ENCODE data around the gene VEGFA.
"Not testable (repeated sequence)": the region's sequence is repeated elsewhere in the genome, so short reads cannot be mapped to it uniquely, and the experiment has no call there.

The VEGFA gene

GRCh38 chr6:43801495-43802181 is 31.6 kb downstream of the VEGFA start:
- DNase-seq (ENCODE audit: low read depth in 1 of 2, low spot score in 1 of 2) = no peak

DNA sequence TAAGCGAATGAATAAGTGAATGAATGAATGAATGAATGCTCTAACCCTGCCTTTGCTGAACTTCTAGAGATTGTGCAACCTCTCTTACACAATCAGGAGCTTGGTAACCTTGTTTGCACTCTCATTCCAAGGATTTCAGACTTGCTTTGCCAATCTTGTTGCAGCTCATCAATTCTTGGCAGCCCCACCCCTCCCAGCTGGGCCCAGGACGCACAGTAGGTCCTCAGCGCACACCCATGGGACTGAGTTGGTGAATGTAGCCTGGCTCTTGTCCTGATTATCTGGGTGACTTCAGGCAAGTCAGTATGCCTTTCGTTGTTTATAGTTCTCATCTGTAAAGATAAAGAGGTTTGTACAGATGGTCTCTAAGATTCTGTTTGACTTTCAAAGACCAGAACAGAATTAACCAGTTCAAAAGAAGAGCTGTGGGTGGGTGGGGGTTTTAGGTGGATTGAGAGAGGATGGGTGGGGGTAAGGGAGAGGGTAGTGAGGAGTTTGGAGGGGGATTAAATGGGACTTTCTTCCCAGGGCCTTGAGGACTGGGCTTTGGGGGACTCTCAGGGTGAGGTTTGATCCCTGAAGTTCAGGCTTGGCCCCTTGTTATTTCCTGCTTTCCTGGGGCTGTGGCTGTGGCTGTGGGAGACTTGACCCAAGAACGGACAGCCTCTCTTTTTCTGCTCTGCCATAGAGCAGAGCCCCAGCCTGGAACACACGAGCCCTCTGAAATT is 33.2 kb downstream of the VEGFA start:
- no peak for DNase-seq (ENCODE audit: low read depth in 1 of 2, low spot score in 1 of 2)

DNA sequence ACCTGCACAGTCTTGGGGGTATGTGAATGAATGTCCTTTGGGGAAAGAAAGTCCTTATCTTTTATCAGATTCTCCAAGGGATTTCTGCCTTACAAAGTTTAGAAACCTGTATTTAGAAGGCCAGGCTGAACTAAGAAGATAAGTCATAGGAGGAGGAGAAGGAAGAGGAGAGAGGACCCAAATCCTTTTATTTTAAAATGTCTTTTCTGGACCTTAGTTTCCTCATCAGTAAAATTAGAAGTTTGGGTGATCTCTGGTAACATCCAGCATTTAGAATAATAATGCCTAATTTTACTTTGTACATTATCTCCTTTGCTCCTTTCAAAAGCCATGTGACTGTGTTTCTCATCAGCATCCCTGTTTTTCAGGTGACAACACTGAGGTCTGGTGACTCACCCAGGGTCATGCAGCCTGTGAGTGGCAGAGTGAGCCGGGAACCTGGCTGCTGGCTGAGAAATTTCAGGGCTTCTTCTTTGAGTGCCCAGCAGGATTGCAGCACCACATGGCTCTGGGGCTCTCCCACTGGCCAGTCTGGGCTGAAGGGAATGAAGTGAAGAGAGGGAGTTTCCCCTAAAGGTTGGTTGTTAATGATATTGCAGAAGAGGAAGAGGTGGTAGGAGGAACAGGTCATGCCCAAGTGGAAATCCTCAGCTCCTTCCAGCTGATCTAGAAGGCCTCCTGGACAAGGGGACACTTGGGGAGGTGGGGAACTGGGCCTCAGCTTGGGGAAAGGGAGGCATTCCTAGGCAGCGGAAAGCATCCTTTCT is 34.0 kb downstream of the VEGFA start:
- DNase-seq (ENCODE audit: low read depth in 1 of 2, low spot score in 1 of 2) = no peak

DNA sequence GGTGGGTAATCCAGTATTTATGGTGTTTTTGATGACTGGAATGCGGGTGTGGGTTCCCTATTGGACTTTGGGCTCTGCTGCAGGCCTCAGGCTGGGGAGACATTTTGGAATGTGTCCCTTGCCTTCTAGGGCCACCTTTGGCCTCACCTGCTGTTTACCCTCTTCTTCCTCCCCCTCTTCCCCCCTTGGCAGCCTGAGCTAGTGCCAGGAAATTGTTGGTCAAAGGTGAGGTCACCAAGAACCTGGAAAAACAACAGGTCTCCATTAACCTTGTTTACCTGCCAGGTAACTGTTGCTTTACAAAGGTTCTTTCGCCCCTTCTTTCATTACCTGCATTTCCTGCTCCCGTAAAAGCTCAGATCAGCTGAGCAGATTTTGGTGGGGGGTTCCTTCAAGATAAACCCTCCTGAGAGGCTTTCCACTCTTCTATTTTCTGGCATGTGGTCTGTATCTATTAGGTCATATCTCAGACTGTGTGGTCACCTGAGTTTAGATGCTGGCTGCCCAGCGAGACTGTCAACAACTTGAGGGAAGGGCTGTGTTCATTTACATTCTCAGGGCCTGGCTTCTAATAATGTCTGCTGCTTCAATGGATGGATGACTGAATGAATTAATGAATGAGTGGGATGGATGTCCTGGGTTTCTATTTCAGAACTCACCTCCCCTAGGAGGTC is 34.7 kb downstream of the VEGFA start:
- DNase-seq (ENCODE audit: low read depth in 1 of 2, low spot score in 1 of 2) = no peak

DNA sequence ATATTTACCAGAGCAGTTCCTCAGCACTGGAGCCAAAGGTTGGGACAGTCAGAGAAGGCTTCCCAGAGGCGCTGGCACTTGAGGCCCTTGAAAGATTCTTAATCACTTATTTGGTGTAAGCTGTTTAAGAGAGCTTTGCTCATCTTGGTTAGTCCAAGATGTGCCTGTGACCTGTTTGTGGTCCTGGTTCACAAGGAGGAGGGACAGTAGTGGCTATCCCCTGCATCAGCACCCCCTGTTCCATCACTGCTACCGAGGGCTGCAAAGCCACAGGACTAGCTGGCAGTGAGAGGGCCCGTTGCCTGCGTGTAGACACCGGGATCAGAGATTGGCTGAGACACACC is 35.7 kb downstream of the VEGFA start:
- no peak for DNase-seq (ENCODE audit: low read depth in 1 of 2, low spot score in 1 of 2)

DNA sequence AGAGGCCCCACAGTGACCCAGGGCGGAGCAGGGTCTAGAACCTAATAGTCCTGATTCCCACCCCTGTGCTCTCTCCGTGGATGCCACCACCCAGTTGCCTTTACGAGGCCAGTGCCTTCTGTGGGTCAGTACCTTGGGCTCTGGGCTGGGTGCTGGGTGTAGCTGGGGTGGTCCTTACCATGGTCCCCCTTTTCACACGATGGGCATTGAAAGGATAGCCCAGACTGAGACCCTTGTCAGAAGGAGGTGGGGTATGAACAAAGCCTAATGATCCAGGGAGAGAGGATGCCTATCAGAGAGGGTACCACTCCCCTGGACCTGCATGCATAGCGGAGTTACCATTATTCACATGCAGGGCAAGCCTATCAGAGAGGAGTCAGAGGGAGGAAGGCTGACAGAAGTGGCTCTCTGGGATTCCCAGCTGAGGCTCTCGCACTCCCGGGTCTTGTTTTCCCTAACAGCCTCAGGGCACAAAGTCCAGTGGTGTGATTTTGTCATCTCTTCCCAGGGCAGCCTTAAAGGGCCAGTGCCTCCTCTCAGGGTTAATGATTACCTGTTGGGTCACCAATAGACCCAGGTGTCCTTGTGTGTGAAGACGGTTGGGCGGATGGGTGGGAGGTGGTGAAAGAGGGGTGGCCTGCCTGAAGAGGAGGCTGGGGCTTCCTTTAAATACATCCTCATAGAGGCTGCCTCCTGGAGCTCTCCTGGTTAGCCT is 36.2 kb downstream of the VEGFA start:
- no peak for DNase-seq (ENCODE audit: low read depth in 1 of 2, low spot score in 1 of 2)

GRCh38 chr6:43806758-43807227 is 36.8 kb downstream of the VEGFA start:
- DNase-seq (ENCODE audit: low read depth in 1 of 2, low spot score in 1 of 2) = no peak

GRCh38 chr6:43807228-43808061 is 37.4 kb downstream of the VEGFA start:
- no peak for DNase-seq (ENCODE audit: low read depth in 1 of 2, low spot score in 1 of 2)

GRCh38 chr6:43808412-43808811 is 38.4 kb downstream of the VEGFA start:
- DNase-seq (ENCODE audit: low read depth in 1 of 2, low spot score in 1 of 2) = no peak

GRCh38 chr6:43809417-43810305 is 39.6 kb downstream of the VEGFA start:
- DNase-seq (ENCODE audit: low read depth in 1 of 2, low spot score in 1 of 2) = no peak

- no peak for DNase-seq (ENCODE audit: low read depth in 1 of 2, low spot score in 1 of 2)
Observed at GRCh38 chr6:43810965-43811732, 41.1 kb downstream of the VEGFA start.

- no peak for DNase-seq (ENCODE audit: low read depth in 1 of 2, low spot score in 1 of 2)
Observed at GRCh38 chr6:43811733-43812099, 41.7 kb downstream of the VEGFA start.

- no peak for DNase-seq (ENCODE audit: low read depth in 1 of 2, low spot score in 1 of 2)
Observed at GRCh38 chr6:43812850-43813578, 43.0 kb downstream of the VEGFA start.

DNA sequence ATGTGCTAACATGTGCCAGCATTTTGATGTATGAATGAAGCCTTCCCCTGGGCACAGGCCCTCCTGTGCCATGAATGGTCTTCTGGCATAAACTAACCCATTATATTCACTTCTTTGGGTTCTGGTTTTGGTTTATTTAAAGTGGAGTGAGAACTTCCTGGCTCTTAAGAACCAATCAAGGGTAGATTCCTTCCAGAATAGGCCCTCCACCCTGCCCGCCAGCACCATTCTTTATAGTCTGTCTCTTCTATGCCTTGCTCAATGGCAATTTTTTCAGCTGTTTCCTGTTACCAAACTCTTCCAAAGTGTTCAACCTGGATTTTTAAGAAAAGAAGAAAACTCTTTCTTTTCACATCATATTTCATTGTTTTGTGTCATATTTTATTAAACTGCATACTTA is 44.1 kb downstream of the VEGFA start:
- DNase-seq (ENCODE audit: low read depth in 1 of 2, low spot score in 1 of 2) = no peak

DNA sequence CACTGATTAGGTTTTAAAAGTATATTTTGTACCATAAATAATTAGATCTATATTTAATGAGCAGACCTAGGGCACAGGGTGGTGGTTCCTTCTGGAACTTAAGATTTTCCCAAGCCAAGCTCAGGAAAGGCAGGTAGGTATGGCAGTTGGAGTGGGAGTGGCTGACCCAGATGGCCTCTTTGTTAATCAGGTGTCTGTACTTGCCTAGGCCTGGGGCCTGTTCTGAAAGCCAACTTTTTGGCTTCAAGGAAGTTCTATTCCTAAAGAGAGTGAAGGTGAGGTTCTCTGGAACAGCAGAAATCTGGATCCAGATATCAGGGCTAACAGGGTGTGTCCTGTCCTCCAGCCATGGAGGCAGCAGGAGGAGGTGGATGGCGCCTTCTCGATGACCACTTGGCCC is 44.9 kb downstream of the VEGFA start:
- no peak for DNase-seq (ENCODE audit: low read depth in 1 of 2, low spot score in 1 of 2)

- no peak for DNase-seq (ENCODE audit: low read depth in 1 of 2, low spot score in 1 of 2)
Observed at GRCh38 chr6:43817192-43817591, 47.2 kb downstream of the VEGFA start.

DNA sequence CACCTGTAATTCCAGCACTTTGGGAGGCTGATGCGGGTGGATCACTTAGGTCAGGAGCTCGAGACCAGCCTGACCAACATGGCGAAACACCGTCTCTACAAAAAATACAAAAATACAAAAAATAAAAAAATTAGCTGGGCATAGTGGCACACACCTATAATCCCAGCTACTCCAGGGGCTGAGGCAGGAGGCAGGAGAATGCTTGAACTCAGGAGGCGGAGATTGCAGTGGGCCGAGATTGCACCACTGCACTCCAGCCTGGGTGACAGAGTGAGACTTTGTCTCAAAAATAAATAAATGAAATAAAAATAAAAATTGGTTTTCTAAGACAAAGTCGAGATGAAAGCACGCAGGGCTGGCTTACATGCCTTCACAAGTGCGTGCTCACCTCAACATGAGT is 49.0 kb downstream of the VEGFA start:
- DNase-seq (ENCODE audit: low read depth in 1 of 2, low spot score in 1 of 2) = not testable (repeated sequence)

DNA sequence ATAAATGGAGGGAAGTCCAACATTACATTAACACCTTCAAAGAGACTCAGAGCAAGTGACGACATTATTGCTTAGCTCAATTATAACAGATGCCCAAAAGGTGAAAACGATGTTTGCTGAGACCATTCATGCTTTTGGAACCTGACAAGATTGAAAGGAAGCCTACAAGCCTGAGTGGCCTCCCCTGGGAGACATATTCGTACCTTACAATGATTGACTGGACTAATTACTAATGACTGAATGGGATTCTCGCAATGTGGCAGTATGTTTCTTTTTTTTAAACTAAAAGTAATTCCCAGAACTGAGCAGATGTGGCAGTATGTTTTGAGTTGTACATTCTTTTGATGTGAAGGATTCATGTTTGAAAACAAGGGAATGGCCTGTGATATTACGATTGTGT is 49.9 kb downstream of the VEGFA start:
- no peak for DNase-seq (ENCODE audit: low read depth in 1 of 2, low spot score in 1 of 2)
